ENCODE results near the gene HSFX2.
"Not testable (repeated sequence)": the region's sequence is repeated elsewhere in the genome, so short reads cannot be mapped to it uniquely, and the experiment has no call there.

The HSFX2 gene

GRCh38 chrX:149572743-149573142 is 22.4 kb downstream of the HSFX2 start:
- DNase-seq (ENCODE audit: low read depth), result no peak
- TF ChIP-seq, protein P1, sequence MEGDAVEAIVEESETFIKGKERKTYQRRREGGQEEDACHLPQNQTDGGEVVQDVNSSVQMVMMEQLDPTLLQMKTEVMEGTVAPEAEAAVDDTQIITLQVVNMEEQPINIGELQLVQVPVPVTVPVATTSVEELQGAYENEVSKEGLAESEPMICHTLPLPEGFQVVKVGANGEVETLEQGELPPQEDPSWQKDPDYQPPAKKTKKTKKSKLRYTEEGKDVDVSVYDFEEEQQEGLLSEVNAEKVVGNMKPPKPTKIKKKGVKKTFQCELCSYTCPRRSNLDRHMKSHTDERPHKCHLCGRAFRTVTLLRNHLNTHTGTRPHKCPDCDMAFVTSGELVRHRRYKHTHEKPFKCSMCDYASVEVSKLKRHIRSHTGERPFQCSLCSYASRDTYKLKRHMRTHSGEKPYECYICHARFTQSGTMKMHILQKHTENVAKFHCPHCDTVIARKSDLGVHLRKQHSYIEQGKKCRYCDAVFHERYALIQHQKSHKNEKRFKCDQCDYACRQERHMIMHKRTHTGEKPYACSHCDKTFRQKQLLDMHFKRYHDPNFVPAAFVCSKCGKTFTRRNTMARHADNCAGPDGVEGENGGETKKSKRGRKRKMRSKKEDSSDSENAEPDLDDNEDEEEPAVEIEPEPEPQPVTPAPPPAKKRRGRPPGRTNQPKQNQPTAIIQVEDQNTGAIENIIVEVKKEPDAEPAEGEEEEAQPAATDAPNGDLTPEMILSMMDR (conservative IDR thresholded peaks at IDR 0.05; ENCODE audit: low read depth, low read length), result no peak
- H3K4me3 ChIP-seq (ENCODE audit: low read length), result no peak overlapping the region

DNA sequence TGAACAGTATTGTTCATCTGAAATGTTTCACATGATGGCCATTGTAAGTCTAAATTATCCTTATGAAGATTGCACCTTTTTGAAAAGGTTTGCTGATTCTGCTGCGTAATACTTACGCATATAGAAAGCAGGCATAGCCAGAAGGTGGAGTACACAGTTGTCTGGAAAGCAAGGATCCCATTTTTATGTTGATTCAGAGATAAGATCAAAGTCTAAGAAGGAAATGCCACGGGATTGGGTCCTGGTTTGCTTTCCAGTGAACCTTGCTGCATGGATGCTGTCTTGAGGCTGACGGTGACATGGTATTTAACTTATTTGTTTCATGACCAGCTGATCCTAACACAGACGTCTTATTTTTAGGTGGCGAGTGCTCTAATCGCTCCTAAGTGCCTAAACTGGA is 23.3 kb downstream of the HSFX2 start:
- TF ChIP-seq, protein P1 (conservative IDR thresholded peaks at IDR 0.05; ENCODE audit: low read depth, low read length), result no peak
- DNase-seq (ENCODE audit: low read depth), result no peak
- no peak overlapping the region for H3K4me3 ChIP-seq (ENCODE audit: low read length)

- TF ChIP-seq, protein P1 (conservative IDR thresholded peaks at IDR 0.05; ENCODE audit: low read depth, low read length), result no peak
- H3K4me3 ChIP-seq (ENCODE audit: low read length), result no peak overlapping the region
- DNase-seq (ENCODE audit: low read depth), result no peak
Measured at GRCh38 chrX:149570668-149571067, 24.4 kb downstream of the HSFX2 start.

GRCh38 chrX:149569770-149570169 is 25.3 kb downstream of the HSFX2 start:
- TF ChIP-seq, protein P1 (conservative IDR thresholded peaks at IDR 0.05; ENCODE audit: low read depth, low read length), result no peak
- H3K4me3 ChIP-seq (ENCODE audit: low read length), result no peak overlapping the region
- no peak for DNase-seq (ENCODE audit: low read depth)

DNA sequence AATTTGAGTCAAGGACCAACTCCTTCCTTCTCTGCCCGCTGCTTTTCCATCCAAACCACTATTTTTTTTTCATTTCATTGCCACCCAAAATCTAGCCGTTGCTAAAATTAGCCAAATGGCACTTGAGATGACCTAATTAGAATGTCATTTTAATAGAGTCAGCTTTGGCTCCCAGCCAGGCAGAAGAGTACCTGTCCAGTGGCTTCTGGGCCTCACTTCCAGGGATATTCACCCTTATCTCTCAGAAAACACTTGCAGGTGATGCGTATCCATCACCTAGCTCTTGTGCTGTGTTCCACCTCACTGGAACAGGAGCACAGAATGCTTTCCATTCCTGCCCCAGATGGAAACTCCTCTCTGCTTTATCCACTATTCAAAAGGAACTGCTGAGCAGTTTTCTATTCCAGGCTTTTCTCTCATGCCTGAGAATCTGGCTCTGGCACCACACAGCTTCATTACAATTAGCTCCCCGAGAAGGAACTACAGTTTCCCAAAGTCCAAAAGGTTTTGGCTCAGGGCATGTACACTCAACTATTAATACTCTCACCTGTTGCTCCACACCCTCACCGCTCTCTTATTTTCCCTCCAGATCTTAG is 26.3 kb downstream of the HSFX2 start:
- TF ChIP-seq, protein P1 (conservative IDR thresholded peaks at IDR 0.05; ENCODE audit: low read depth, low read length), result no peak
- no peak for DNase-seq (ENCODE audit: low read depth)
- H3K4me3 ChIP-seq (ENCODE audit: low read length), result no peak overlapping the region

- H3K4me3 ChIP-seq (ENCODE audit: low read length), result no peak overlapping the region
- TF ChIP-seq, protein P1 (conservative IDR thresholded peaks at IDR 0.05; ENCODE audit: low read depth, low read length), result no peak
- DNase-seq (ENCODE audit: low read depth), result no peak
Measured at GRCh38 chrX:149567621-149568417, 27.3 kb downstream of the HSFX2 start.

DNA sequence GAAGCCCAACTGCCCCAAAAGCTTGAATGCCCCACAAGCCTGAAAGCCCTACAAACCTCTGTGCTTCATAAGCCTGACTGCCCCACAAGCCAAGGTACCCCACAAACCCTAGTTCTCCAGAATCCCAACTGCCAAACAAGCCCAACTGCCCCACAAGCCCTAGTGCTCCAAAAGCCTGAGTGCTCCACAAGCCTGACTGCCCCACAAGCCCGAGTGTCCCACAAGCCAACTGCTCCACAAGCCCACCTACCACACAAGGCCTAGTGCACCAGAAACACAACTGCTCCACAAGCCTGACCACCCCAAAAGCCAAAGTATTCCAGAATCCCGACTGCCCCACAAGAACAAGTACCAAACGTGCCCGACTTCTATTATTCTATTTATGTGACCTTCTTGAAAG is 31.8 kb downstream of the HSFX2 start:
- DNase-seq (ENCODE audit: low read depth), result no peak
- TF ChIP-seq, protein P1 (conservative IDR thresholded peaks at IDR 0.05; ENCODE audit: low read depth, low read length), result no peak
- no peak overlapping the region for H3K4me3 ChIP-seq (ENCODE audit: low read length)

DNA sequence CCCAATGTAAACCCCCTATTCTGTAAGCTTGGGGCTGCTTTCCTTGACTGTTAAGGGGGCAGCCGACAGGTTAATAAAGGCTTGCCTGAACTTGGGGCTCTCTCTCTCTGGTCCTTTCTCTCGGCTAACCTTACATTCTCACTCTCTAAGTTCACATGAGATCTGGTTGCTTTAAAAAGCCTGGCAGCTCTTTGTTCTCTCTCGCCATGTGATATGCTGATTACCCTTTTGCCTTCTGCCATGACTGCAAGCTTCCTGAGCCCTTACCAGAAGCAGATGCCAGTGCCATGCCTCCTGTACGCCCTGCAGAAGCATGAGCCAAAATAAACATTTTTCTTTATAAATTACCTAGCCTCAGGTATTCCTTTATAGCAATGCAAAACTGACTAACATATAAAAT is 39.9 kb downstream of the HSFX2 start:
- not testable (repeated sequence) for DNase-seq (ENCODE audit: low read depth); H3K4me3 ChIP-seq (ENCODE audit: low read length)

DNA sequence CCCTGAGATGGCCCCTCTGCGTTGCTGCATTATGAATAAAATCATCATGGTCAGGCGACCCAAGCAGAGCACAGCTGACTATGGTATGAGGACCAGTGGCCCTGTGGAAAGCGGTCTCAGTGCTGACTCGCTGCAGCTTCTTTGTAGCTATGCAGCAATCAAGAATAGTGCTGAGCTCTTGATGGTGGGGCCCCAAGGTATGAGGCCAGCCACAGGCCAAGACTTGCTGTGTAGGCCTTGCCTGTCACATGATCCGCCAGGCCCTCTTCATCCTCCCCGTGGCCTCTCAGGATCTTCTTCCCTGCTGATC is 43.2 kb downstream of the HSFX2 start:
- not testable (repeated sequence) for DNase-seq (ENCODE audit: low read depth); H3K4me3 ChIP-seq (ENCODE audit: low read length)

DNA sequence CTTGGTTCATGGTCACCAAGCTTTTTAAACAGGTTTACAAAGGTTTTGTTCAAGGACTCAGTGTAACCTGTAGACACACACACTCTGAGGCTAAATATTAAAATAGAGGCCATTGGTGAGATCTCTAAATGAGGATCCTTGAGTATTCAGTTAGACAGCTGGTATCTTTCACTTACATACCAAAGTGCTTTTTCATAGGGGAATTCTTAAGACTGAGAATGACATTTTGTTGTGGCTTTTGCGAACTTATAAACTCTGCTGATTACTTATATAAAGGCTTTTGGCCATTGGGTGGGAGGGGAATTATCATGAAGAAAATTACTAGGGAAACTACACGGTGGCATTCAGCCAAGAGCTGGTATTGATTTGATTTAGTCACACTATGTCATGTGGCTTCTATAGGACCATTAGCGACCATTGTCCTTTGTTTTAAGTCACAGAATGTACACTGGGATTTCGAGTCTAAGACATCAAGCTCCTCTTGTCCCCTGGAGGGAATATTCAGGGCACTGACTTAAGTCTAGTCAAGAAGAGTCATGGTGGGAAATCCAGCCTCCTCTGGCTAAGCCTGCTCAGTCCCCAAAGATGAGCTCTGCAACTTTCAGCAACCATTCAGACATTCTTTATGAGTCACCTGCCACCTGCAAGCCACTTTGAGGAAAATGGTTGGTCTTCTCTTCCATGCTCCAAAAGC is 43.7 kb downstream of the HSFX2 start:
- H3K4me3 ChIP-seq (ENCODE audit: low read length); DNase-seq (ENCODE audit: low read depth): not testable (repeated sequence)

All from retinal pigment epithelial cell (primary cell).